Activated B cell treated with CpG ODN at 0.5 μM for 24 hours (primary cell): Measurements from ENCODE around the gene DNAH14. TPM values are rescaled to one million over a fixed set of nuclear protein-coding genes. Genes with fewer than 3 reads are reported as not detected.
"Not testable (repeated sequence)": the region's sequence is repeated elsewhere in the genome, so short reads cannot be mapped to it uniquely, and the experiment has no call there.

Experiments used
- ATAC-seq: fragments of 200-7000 bp; cut with Tn5 transposase; one replicate; pipeline ENCODE4 v1.10.0; 2021; ENCODE audit warnings: low read depth, mild to moderate bottlenecking, moderate library complexity
- CTCF ChIA-PET: fragments of 350-600 bp; sonication (Branson Sonifier 250); formaldehyde crosslinking; loops from one replicate; lab custom pipeline; 2021; ENCODE audit warnings: antibody characterized with exemption; lab: Charles Lee
- POLR2A ChIA-PET: fragments of 350-600 bp; sonication (Branson Sonifier 250); formaldehyde crosslinking; loops from one replicate; lab custom pipeline; 2021; ENCODE audit warnings: antibody characterized with exemption; lab: Charles Lee
- DNase-seq: peaks from one replicate; pipeline ENCODE4 v3.0.0; 2022
- H3K27ac Mint-ChIP-seq: one replicate; pipeline ENCODE4 v1.8.0; 2020; ENCODE audit warnings: mixed read lengths
- H3K27me3 Mint-ChIP-seq: one replicate; pipeline ENCODE4 v1.8.0; 2021; ENCODE audit warnings: mixed read lengths
- H3K36me3 Mint-ChIP-seq: one replicate; pipeline ENCODE4 v1.8.0; 2021; ENCODE audit warnings: low read depth, mixed read lengths
- H3K4me1 Mint-ChIP-seq: one replicate; pipeline ENCODE4 v1.8.0; 2021; ENCODE audit warnings: mixed read lengths
- H3K4me3 Mint-ChIP-seq: one replicate; pipeline ENCODE4 v1.8.0; 2020; ENCODE audit warnings: mild to moderate bottlenecking, mixed read lengths
- H3K9me3 Mint-ChIP-seq: one replicate; pipeline ENCODE4 v1.8.0; 2020; ENCODE audit warnings: mixed read lengths
- intact Hi-C: fragments of 100-400 bp; cut with micrococcal nuclease; formaldehyde crosslinking; loops from one replicate; pipeline ENCODE4 v1.15.1; 2024
- total RNA-seq: library from RNA; stranded (reverse); gene quantifications from 2 replicates; pipeline ENCODE4 v1.2.3, GENCODE V29; 2022
- TF ChIP-seq, protein P1 (sequence below): fragments of 200-600 bp; IDR thresholded peaks from one replicate; pipeline ENCODE4 v1.8.0; 2022; ENCODE audit warnings: antibody characterized with exemption, mild to moderate bottlenecking

The DNAH14 gene
- total RNA-seq, 1 donor from 2014 or later, result not detected

DNA sequence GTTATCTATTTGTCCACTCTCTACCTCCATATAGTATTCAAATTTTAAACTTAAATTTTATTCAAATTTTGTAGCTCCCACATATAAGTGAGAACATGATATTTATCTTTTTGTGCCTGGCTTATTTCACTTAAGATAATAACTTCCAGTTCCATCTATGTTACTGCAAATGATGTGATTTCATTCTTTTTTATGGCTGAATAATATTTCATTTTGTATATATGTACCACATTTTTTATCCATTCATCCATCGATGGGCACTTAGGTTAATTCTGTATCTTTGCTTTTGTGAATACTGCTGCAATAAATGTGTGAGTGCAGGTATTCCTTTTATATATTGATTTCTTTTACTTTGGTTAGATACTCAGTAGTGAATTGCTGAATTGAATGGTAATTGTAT, 2.1 kb downstream of the DNAH14 start:
- H3K4me1 Mint-ChIP-seq, result peaks cover 2% of the 10 kb centered on the region
- CTCF ChIA-PET, result no interaction called here
- H3K9me3 Mint-ChIP-seq, result peaks cover 39% of the 10 kb centered on the region
- H3K27ac Mint-ChIP-seq, result no peak overlapping the region
- TF ChIP-seq, protein P1, sequence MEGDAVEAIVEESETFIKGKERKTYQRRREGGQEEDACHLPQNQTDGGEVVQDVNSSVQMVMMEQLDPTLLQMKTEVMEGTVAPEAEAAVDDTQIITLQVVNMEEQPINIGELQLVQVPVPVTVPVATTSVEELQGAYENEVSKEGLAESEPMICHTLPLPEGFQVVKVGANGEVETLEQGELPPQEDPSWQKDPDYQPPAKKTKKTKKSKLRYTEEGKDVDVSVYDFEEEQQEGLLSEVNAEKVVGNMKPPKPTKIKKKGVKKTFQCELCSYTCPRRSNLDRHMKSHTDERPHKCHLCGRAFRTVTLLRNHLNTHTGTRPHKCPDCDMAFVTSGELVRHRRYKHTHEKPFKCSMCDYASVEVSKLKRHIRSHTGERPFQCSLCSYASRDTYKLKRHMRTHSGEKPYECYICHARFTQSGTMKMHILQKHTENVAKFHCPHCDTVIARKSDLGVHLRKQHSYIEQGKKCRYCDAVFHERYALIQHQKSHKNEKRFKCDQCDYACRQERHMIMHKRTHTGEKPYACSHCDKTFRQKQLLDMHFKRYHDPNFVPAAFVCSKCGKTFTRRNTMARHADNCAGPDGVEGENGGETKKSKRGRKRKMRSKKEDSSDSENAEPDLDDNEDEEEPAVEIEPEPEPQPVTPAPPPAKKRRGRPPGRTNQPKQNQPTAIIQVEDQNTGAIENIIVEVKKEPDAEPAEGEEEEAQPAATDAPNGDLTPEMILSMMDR, result no peak
- no peak for ATAC-seq
- H3K27me3 Mint-ChIP-seq, result peaks cover 16% of the 10 kb centered on the region
- peaks cover 12% of the 10 kb centered on the region for H3K36me3 Mint-ChIP-seq
- intact Hi-C loops, result no loop called here
- DNase-seq, result no peak
- H3K4me3 Mint-ChIP-seq, result no peak overlapping the region
- POLR2A ChIA-PET, result no interaction called here

DNA sequence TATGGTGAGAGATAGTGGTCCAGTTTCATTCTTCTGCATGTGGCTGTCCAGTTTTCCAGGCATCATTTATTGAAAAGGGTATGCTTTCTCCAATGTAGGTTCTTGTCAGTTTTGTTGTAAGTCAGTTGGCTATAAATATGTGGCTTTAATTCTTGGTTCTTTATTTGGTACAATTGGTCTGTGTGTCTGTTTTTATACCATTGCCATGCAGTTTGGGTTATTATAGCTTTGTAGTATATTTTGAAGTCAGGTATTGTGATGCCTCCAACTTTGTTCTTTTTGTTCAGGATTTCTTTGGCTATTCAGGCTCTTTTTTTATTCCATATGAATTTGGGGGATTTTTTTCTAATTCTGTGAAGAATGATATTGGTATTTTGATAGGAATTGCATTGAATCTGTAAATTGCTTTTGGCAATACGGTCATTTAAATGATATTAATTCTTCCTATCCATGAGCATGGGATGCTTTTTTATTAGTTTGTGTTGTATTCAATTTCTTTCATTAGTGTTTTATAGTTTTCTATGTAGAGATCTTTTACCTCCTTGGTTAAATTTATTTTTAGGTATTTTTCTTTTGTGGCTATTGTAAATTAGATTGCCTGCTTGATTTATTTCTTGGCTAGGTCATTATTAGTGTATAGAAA, 3.3 kb downstream of the DNAH14 start:
- Mint-ChIP-seq H3K27ac (no peak overlapping the region), H3K4me1 (peaks cover 2% of the 10 kb centered on the region), H3K4me3 (no peak overlapping the region), H3K36me3 (peaks cover 12% of the 10 kb centered on the region), H3K27me3 (peaks cover 13% of the 10 kb centered on the region), H3K9me3 (peaks cover 41% of the 10 kb centered on the region)
- ChIA-PET POLR2A (no interaction called here), CTCF (no interaction called here)
- no peak for ATAC-seq
- intact Hi-C loops, result no loop called here
- TF ChIP-seq, protein P1, result no peak
- no peak for DNase-seq

DNA sequence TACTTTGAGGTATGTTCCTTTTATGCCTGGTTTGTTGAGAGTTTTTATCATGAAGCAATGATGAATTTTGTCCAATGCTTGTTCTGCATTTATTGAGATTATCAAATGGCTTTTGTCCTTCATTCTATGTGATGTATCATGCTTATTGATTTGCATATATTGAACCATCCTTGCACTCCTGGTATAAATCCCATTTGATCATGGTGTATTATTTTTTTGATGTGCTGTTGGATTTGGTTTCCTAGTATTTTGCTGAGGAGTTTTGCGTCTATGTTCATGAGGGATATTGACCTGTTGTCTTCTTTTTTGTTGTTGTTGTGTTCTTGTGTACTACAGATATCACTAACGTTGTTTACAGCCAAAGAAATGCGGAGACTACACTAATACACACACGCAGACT, 4.1 kb downstream of the DNAH14 start:
- Mint-ChIP-seq H3K27ac (no peak overlapping the region), H3K9me3 (peaks cover 42% of the 10 kb centered on the region), H3K4me1 (peaks cover 2% of the 10 kb centered on the region), H3K27me3 (peaks cover 12% of the 10 kb centered on the region), H3K36me3 (peaks cover 12% of the 10 kb centered on the region), H3K4me3 (no peak overlapping the region)
- DNase-seq, result no peak
- ChIA-PET CTCF (no interaction called here), POLR2A (no interaction called here)
- no peak for ATAC-seq
- TF ChIP-seq, protein P1, result no peak
- intact Hi-C loops, result no loop called here

DNA sequence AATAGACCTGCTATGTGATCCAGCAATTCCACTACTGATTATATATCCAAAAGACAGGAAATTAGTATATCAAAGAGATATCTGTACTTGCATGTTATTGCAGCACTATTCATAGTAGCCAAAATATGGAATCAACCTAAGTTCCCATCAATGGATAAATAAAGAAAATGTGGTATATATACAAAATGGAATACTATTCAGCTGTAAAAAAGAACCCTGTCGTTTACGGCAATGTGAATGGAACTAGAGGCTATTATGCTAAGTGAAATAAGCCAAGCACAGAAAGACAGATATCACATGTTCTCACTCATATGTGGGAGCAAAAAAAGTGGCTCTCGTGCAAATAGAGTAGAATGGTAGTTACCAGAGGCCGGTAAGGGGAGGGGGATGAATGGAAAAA, 9.2 kb downstream of the DNAH14 start:
- Mint-ChIP-seq H3K4me3 (no peak overlapping the region), H3K27ac (no peak overlapping the region), H3K27me3 (no peaks in the 10 kb centered on the region), H3K36me3 (peaks cover 6% of the 10 kb centered on the region), H3K9me3 (peaks cover 23% of the 10 kb centered on the region), H3K4me1 (no peaks in the 10 kb centered on the region)
- intact Hi-C loops, result no loop called here
- ATAC-seq (no peak), DNase-seq (no peak)
- CTCF ChIA-PET, result no interaction called here
- TF ChIP-seq, protein P1, result no peak
- POLR2A ChIA-PET, result no interaction called here

DNA sequence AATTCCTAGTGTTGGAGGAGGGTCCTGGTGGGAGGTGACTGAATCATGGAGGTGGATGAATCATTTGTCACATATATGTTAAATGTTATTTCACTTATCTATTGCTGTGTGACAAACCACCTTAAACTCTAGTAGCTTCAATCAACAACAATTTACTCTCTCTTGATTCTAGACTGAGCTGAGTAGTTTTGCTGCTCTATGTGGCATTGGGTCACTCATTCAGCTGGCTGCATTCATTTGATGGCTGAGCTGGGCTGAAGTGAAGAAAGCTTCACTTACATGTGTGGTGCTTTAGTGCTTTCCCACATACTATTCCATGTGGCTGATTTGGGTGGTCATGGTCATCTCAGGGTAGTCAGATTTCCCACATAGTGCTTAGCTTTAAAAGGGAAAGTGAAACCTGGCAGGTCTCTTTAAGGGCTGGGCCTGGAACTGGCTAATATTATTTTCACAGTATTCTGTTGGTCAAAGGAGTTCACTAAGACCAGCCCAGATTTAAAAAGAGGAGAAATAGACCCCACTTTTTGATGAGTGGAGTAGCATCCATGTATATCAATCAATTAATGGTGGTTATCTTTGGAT, 10.5 kb downstream of the DNAH14 start:
- TF ChIP-seq, protein P1, result no peak
- intact Hi-C loops, result no loop called here
- no peaks in the 10 kb centered on the region for H3K36me3 Mint-ChIP-seq
- no peaks in the 10 kb centered on the region for H3K4me1 Mint-ChIP-seq
- peaks cover 14% of the 10 kb centered on the region for H3K9me3 Mint-ChIP-seq
- DNase-seq (no peak), ATAC-seq (no peak)
- no peaks in the 10 kb centered on the region for H3K27me3 Mint-ChIP-seq
- no peak overlapping the region for H3K27ac Mint-ChIP-seq
- ChIA-PET POLR2A (no interaction called here), CTCF (no interaction called here)
- H3K4me3 Mint-ChIP-seq, result no peak overlapping the region

DNA sequence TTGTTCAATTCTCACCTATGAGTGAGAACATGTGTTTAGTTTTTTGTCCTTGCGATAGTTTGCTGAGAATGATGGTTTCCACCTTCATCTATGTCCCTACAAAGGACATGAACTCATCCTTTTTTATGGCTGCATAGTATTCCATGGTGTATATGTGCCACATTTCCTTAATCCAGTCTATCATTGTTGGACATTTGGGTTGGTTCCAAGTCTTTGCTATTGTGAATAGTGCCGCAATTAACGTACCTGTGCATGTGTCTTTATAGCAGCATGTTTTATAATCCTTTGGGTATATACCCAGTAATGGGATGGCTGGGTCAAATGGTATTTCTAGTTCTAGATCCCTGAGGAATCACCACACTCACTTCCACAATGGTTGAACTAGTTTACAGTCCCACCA, 11.3 kb downstream of the DNAH14 start:
- H3K36me3 Mint-ChIP-seq, H3K27ac Mint-ChIP-seq, H3K4me3 Mint-ChIP-seq, CTCF ChIA-PET, ATAC-seq, H3K27me3 Mint-ChIP-seq, H3K4me1 Mint-ChIP-seq, intact Hi-C loops, DNase-seq, POLR2A ChIA-PET: not testable (repeated sequence)
- peaks cover 12% of the 10 kb centered on the region for H3K9me3 Mint-ChIP-seq

DNA sequence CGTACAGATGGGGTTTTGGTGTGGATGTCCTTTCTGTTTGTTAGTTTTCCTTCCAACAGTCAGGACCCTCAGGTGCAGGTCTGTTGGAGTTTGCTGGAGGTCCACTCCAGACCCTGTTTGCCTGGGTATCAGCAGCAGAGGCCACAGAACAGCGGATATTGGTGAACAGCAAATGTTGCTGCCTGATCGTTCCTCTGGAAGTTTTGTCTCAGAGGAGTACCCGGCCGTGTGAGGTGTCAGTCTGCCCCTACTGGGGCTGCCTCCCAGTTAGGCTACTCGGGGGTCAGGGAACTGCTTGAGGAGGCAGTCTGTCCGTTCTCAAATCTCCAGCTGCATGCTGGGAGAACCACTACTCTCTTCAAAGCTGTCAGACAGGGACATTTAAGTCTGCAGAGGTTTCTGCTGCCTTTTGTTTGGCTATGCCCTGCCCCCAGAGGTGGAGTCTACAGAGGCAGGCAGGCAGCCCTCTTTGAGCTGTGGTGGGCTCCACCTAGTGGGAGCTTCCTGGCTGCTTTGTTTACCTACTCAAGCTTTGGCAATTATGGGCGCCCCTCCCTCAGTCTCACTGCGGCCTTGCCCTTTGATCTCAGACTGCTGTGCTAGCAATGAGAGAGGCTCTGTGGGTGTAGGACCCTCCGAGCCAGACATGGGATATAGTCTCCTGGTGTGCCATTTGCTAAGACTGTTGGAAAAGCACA, 16.3 kb downstream of the DNAH14 start:
- CTCF ChIA-PET, H3K4me1 Mint-ChIP-seq, H3K36me3 Mint-ChIP-seq, POLR2A ChIA-PET, H3K27ac Mint-ChIP-seq, ATAC-seq, H3K4me3 Mint-ChIP-seq, DNase-seq, H3K9me3 Mint-ChIP-seq, intact Hi-C loops, H3K27me3 Mint-ChIP-seq: not testable (repeated sequence)
